Right ventricle myocardium superior (tissue), 1 donor: ENCODE data around the gene FNDC1. TPM values are rescaled to one million over a fixed set of nuclear protein-coding genes. Genes with fewer than 3 reads are reported as not detected.

ENCODE experiments used
- ATAC-seq: fragments of 200-7000 bp; cut with Tn5 transposase; one replicate; pipeline ENCODE4 v1.9.1; 2020; ENCODE audit warnings: mild to moderate bottlenecking; ENCODE audit not compliant: poor library complexity
- DNase-seq: peaks from one replicate; pipeline ENCODE4 v3.0.0-alpha.2; 2020
- intact Hi-C: fragments of 100-400 bp; cut with DNase I; formaldehyde crosslinking; loops from one replicate; pipeline ENCODE4 v1.11.2; 2022
- total RNA-seq: library from RNA; stranded (reverse); fragmentation: NEBNext Ultra II Directional; extraction: Animal tissue kit (Norgen Biotek cat#: 25700); gene quantifications from one replicate; pipeline ENCODE4 v1.2.1, GENCODE V29; 2021
- donor health status: DM: no; HTN: yes; CAD: no; lungs with severe emphysema.

Gene FNDC1
- total RNA-seq, 1 donor from 2014 or later: 1.2 TPM

DNA sequence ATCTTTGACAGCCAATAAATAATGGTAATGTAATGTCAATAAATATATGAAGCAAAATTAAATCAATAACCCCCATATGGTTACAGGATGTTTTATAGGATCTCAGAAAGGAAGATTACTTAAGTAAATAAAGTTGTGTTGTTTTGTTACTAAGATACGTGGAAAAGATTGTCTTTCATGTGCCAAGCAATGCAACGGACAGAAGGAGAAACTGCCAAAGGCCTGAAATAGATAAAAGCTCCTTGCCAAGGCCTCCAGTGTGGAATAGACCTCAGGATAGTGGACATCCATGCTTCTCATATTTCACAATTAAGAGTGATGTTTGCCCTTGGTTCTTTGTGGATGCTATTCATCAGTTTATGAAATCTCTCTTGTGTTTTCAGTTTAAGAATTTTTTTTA lies 16.4 kb upstream of the FNDC1 start:
- ATAC-seq (no peak), DNase-seq (no peak)
- intact Hi-C loops: no loop called here

DNA sequence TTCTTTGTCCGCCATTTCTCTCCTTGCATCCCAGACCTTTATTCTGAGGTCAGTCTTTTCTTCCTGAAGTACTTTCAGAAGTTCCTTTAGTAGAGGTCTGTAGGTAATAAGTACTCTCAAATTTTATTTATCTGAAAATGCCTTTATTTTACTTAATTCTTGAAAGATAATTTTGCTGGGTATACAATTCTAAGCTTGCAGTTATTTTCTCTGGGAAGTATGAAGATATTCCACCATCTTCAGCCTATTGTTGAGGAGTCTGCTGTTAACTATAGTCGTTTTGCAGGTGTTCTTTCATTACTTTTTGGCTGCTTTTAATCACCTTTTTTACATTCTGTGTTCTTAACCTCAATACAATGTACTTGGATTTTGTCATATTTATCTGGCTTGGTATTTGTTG lies 13.5 kb upstream of the FNDC1 start:
- ATAC-seq (no peak), DNase-seq (no peak)
- intact Hi-C loops: no loop called here

DNA sequence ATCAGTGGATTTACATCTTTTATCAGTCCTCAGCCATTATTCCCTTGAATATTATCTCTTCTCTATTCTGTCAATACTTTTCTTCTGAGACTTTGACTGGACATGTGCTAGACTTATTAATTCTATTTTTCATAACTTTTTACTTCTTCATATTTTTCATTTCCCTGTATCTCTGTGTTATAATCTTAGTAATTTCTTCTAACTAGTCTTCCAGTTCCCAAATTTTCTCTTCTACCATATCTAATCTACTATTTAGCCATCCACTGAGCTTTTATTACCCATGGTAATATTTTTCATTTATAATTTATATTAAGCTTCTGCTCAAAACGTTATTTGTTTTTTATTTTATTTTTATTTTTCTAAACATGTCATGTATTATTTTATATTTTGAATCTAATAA lies 13.1 kb upstream of the FNDC1 start:
- no peak for ATAC-seq
- DNase-seq: no peak
- intact Hi-C loops: no loop called here

DNA sequence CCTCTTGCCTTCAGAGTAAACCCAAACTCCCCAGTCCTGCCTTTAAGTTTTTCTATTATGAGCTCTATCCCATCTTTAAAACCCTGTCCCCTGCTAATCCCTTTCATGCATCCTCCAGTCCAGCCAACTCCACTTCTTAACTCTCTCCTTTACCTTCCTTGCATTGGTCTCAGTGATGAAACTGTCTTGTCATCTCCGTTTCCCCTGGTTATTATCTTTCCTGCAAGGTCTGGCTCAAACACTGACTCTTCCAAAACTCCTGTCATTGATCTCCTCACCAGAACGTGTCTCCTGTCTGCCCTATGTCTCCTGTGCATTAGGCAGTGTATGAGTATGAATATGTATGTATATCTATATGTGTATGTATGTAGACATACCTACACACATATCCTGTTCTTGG lies 11.8 kb upstream of the FNDC1 start:
- DNase-seq: no peak
- intact Hi-C loops: no loop called here
- no peak for ATAC-seq

DNA sequence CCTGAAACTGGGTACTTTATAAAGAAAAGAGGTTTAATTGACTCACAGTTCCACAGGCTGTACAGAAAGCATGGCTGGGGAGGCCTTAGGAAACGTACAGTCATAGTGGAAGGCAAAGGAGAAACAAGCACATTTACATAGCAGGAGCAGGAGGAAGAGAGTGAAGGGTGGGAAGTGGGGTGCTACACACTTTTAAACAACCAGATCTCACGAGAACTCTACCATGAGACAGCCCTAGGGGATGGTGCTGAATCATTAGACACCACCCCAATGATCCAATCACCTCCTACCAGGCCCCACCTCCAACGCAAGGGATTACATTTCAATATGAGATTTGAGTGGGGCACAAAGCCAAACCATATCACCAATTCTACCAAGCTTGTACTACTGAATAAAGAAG lies 7.4 kb upstream of the FNDC1 start:
- DNase-seq (no peak), ATAC-seq (no peak)
- intact Hi-C loops: no loop called here

DNA sequence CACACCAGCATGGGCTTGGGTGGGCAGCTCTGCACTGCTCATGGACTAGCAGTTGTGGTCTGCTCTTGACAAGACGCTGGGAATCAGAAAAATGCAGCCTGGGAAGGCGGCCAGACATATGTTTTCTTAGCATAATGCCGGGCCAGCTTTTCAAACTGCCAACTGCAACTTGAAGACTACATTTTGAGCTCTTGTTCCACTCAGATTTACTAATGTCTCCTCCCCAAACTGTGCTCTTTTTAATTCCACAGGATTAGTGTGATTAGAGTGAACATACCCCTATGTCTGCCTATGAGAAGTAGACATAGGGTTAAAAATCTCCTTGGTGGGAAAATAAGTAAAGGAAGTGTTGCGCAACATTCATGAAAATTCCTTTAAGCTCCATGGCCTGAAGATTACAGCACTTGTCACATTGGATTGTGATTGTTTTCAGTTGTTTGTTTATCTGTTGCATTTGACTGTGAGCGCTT lies 5.3 kb upstream of the FNDC1 start:
- no peak for ATAC-seq
- intact Hi-C loops: no loop called here
- no peak for DNase-seq

DNA sequence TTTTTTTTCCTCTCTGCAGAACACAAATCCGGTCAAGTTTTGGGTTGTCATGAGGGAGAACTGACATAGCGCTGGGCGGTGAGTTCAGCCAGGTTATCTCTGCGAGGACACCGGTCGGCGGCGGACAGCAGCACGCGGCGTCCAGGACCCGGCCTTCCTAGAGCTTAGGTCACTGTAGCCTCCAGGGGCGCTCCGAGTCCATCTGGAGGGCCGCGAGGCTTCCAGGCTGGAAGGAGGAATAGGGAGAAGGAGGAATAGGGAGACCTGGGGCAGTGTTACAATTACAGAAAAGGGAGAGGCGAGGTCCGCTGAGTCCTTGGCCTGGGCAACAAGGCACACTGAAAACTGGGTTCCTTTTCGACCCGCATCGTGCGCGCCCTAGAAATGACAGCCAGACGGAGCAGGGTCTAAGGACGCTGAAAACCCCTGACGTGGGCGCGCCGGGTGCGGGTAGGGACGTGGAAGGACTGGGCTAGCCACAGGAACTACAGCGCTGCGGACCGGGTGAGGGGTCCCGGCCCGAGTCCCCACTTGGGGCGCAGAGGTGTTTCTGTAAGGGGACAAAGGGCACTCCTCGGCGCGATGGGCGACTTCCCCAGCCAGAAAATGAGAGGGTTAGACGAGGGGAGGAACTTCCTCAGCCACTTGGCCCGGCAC lies 536 bp upstream of the FNDC1 start:
- DNase-seq: peak; percentile 74
- intact Hi-C loops: no loop called here
- peak; percentile 88 for ATAC-seq

DNA sequence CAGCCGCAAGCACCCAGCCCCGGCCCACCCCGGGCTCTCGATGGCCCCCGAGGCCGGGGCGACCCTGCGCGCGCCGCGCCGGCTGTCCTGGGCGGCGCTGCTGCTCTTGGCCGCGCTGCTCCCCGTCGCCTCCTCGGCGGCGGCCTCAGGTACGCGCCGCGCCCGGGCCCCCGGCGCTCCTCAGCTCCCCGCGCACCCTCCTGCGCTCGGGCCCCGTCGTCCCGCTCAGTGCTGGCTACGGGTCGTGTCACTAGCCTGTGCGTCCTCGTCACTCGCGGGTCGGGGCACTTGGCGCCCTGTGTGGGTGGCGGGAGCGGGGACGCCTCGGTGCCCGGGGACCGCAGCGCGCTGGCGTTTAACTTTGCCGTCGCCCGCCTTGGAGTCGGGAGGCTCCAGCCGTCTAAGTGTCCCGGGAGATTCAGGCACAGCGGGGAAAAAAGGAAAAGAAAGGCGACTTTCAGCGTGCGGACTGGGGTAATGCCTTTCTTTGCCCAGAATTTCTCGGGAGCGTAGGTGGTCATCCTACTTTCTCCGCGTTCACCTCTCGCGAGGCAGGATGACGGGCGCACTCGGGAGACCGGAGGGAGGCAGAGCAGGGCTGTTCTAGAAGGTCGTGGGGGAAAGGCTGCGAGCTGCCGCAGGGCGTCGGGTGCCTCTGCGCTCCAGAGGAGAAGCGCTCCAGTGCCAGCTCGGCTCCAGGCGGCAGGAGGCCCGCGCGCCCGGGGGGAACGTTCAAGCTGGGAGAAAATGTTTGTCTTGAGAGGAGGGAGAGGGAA lies 545 bp downstream of the FNDC1 start:
- DNase-seq (peak; percentile 55), ATAC-seq (peak; percentile 37)

DNA sequence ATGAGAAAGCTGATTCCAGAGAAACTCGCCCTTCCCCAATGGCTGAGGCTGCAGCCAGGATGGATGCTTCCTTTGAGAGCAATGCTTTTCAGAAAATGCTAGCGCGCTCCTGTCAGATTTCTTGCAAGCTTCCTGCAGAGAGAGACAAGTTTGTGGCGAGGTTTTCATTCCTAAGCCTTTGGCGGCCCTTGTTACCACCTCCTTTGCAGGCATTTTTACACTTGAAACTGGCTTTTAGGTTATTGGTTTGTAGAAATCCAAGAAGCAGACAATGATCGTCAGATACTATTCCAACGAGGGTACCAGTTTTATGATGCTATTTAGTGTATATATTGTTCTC lies 1.1 kb downstream of the FNDC1 start:
- intact Hi-C loops: no loop called here
- DNase-seq: no peak
- ATAC-seq: no peak

More for the DNA sequence above, 545 bp downstream of the FNDC1 start:
- intact Hi-C loops: no loop called here

DNA sequence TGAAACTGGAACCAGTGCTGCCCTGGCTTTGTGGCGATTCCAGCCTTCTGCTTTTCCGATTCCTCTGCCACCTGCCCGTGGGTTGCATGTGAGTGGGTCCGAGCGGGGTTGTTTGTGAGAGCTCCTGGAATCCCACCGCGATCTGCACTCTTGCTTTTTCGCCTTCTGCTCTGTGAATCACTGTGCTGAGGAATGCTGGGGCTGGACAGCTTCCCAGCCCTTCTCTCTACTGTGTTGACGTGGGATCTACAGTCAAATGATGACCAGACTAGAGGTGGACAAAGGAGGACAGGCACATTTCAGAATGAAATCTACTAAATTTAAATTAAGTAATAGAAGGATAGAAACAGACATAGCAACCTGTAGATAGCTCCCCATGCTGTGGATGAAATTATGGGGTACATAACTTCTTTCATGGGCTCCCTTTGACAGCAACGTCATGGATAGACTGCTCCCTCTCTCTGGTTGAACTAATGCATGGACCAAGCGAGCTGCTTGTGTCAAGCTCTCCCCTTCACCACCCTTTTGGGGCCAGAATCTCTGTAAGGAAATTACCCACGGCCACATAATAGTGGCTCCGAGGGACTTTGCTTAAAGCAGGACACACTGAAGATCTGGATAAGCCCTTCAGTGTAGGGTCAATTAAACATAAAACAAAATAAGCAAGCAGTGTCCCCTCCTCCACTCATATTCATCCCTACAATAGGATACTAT lies 2.0 kb downstream of the FNDC1 start:
- ATAC-seq (no peak), DNase-seq (peak; percentile 52)
- intact Hi-C loops: no loop called here

DNA sequence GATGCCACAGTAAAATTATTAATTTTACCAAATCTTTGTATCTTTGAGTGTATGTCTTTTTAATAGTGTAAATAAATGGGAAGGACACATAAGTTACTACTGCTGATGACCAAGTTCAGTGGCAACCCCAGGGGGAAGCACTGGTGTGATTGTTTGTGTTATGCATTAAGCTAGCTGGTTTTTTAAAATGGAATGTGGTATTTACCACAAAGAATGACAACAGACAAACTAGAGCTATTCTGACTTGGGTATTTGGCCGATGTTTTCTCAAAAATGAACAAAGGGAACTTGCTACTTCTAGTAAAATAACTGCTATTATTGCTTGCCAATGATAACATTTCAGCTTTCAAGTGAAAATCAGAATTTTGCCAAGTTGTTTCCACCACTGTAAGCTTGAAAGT lies 2.9 kb downstream of the FNDC1 start:
- no peak for DNase-seq
- ATAC-seq: no peak

DNA sequence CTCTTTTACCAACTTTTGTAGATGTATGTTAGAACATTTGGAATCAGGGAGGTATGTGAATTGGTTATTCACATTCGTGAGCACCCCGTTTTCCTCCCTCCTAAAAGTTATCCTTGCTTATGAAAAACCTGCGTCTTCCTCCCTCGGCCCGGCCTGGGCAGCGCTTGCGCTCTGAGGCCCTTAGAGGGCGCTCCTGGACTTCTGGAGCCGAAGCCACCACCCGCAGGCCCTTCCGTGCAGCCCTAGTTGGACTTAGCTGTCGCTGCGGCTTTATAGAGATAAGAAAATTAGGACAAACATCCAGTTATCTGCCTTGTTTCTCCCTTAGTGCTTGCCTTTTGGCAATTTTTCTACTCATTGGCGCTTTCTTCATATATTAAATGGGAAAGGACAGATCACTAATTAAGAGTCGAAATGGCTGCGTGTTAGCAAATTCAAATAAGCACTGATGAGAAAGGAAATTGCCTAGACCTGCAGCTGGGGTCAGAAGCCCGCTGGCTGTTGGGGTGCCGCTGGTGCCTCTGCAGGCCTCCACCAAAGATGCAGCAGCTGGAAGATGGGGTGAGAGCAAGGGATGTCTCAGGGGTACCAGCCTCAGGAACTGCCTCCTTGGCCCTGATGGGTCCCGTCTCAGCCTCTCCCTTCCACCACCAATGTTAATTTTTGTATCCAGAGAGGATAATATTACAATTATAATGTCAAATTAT lies 5.2 kb downstream of the FNDC1 start:
- DNase-seq (peak; percentile 84), ATAC-seq (peak; percentile 96)
- intact Hi-C loops: no loop called here

More for the DNA sequence above, 2.9 kb downstream of the FNDC1 start:
- intact Hi-C loops: no loop called here

DNA sequence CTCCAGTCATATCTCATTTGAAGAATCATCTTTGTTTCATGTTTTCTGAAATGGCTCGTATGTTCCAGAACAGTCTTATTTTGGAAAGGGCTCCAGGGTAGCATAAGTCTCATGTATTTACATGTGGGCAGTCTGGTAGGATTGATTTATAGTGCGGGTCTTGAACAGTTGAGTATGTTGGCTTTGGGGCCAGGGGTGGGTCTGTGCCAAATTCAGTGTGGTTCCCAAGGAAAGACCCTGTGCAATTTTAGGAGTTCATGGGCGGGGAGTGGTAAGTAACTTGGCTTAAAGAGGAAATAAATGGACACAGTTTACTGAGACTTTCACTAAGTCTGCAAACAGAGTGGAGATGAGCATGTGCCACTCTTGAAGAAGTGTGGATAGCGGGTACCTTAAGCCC lies 7.7 kb downstream of the FNDC1 start:
- ATAC-seq (no peak), DNase-seq (no peak)
- intact Hi-C loops: no loop called here

DNA sequence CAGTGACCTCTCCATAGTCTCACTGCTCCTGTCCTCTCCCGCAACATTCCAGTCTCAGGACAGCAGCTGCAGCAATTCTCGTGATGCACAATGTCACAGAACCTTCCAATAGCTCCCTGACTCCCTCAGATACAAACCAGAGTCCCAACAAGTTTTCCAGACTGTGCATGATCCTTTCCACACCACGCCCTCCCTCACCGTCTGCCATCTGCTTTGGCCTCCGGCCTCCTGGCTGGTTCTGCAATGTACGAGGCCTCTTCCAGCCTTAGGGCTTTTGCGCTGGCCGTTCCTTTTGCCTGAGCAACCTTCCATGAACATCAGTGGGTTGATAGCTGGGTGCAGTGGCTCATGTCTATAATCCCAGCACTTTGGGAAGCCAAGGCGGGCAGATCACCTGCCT lies 9.6 kb downstream of the FNDC1 start:
- ATAC-seq: no peak
- intact Hi-C loops: no loop called here
- DNase-seq: no peak

DNA sequence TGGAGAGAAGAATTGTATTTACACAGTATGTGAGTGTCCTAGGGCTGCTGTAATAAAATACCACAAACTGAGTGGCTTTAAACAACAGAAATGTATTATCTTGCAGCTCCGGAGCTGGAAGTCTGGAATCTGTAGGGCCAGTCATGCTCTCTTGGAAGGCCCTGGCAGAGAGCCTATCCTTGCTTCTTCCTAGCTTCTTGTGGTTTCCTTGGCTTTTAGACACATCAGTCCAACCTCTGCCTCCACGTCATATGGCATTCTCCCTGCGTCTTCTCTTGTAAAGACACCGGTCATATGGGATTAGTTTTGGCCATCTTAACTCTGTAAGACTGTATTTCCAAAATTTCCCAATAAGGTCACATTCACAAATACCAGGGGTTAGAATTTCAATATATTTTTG lies 10.8 kb downstream of the FNDC1 start:
- DNase-seq: no peak
- intact Hi-C loops: no loop called here
- ATAC-seq: no peak

DNA sequence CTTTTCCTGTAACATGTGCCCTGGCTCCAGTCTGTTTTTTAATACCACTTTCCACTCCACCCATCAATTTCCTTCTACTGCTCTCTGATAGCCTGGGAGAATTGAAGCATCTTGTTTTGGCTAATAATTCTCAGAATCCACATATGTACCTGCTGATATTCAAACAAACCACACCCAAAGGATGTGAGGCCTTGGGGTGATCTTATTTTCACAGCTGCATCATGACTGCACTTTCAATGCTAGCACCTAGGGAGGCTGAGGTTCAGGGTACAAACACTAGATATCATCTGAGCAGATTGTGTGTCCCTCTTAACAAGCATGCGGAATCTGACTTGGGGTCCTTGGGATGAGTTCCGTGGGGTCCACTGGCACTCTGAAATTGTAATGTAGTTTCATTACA lies 12.7 kb downstream of the FNDC1 start:
- intact Hi-C loops: no loop called here
- no peak for ATAC-seq
- DNase-seq: no peak

DNA sequence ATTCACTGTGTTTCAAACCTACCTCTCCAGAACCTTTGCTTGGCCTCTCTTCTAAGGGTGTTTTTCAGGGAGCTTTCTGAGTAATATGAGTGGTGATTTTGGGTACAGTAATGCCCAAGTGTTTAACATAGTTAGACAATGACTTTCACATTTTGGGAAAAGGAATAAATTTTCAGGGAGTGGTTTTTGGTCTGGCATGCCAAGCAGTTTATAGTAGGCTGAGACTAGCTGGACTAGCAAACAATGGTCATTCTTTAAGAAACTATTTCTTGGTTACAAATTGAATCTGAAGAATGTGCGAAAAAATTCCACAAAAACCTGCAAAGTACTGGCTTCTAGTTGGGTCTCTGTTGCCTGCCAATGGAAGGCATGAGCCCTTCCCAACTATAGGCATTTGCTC lies 15.4 kb downstream of the FNDC1 start:
- DNase-seq (no peak), ATAC-seq (no peak)
- intact Hi-C loops: no loop called here

DNA sequence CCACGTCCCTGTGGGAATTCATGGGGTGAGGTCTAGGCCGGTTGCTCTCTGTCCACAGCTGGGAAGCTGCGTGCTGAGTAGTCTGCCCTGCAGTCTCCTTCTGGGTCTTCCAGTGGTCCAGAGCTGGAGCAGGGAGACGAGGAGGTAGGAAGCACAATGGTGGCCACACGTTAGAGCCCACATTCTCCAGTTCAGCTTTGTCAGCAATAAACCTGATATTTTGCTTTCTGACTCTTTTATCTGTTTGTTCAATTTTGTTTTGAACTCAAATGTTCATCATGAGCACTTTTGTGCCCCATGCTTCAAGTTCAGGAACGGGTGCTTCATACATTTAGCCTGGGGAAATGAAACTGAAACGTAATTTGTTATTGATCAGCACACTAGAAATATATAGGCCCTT lies 21.3 kb downstream of the FNDC1 start:
- ATAC-seq (no peak), DNase-seq (no peak)
- intact Hi-C loops: no loop called here

DNA sequence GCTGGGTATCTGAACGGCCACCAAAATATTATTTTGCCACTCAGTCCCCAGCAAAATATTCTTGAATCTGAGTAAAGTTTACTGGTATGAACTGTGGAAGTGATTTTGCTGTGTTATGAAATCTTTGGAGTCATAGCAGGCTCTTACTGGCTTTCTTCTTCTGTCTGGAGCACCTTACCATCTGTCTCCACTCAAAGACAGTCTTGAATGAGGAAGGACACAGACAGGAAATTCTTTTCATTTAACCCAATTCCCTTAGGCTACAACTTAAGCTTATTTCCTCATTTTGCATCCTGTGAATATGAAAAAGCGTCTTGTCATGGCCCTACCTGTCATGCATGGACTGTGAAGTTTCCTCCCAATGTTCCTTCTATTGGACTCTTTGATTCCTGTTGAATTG lies 24.7 kb downstream of the FNDC1 start:
- intact Hi-C loops: no loop called here
- no peak for DNase-seq
- ATAC-seq: no peak
